Prostate gland (tissue), 2 donors: ENCODE measurements around the gene RER1. TPM values are rescaled to one million over a fixed set of nuclear protein-coding genes. Genes with fewer than 3 reads are reported as not detected.

Experiments used
- DNase-seq: peaks from one replicate; pipeline ENCODE4 v3.0.0-alpha.2; 2019; ENCODE audit warnings: low spot score
- H3K27ac ChIP-seq, 2 donors: fragments of 200-600 bp; sonication (generic); 2 replicates each; pipeline ENCODE4 v1.5.1; 2017 to 2019
- H3K27me3 ChIP-seq: fragments of 200-600 bp; sonication (generic); replicated peaks from 2 replicates; pipeline ENCODE4 v1.5.1; 2019; ENCODE audit not compliant: insufficient read depth
- H3K36me3 ChIP-seq, 2 donors: fragments of 200-600 bp; sonication (generic); 1 replicate in 1 of 2; 2 replicates in 1 of 2; pipeline versions ENCODE4 v1.5.1 to v1.8.1; 2017 to 2019
- H3K4me1 ChIP-seq: fragments of 200-600 bp; sonication (generic); replicated peaks from 2 replicates; pipeline ENCODE4 v1.5.1; 2019
- H3K4me3 ChIP-seq, 2 donors: fragments of 200-600 bp; sonication (generic); 2 replicates each; pipeline ENCODE4 v1.5.1; 2017 to 2019
- H3K9me3 ChIP-seq: fragments of 200-600 bp; sonication (generic); 2 replicates; pipeline ENCODE4 v1.5.1; 2017
- POLR2A ChIP-seq: fragments of 450-650 bp; IDR thresholded peaks from one replicate; pipeline ENCODE4 v1.6.1; 2016; ENCODE audit warnings: antibody characterized with exemption, mild to moderate bottlenecking
- POLR2AphosphoS5 ChIP-seq: sonication (generic); formaldehyde crosslinking; IDR thresholded peaks from one replicate; pipeline ENCODE4 v1.6.1; 2017; ENCODE audit warnings: antibody characterized with exemption
- WGBS: methylation state at CpG from one replicate; pipeline ENCODE4 v1.1.5; 2018; 5-methylcytosine and 5-hydroxymethylcytosine counted together
- intact Hi-C: fragments of 100-400 bp; cut with DNase I; formaldehyde crosslinking; loops from one replicate; pipeline ENCODE4 v1.14.2; 2022
- total RNA-seq, 2 donors: library from RNA; depleted of rRNA; stranded (reverse); fragments of >200 nt; gene quantifications; one replicate each; pipeline ENCODE4 v1.1.0, GENCODE V29; 2016
- TF ChIP-seq, protein P1 (sequence below), 4 experiments: fragments of 200-600 bp in 2 of 4; fragments of 450-650 bp in 2 of 4; sonication (generic) in 2 of 4; IDR thresholded peaks; 1 replicate in 3 of 4; 2 replicates in 1 of 4; pipeline ENCODE4 v1.5.1; 2016 to 2019; ENCODE audit warnings: antibody characterized with exemption in 4 of 4, mild to moderate bottlenecking in 2 of 4, moderate library complexity in 2 of 4

RER1 gene
- total RNA-seq, 2 donors from 2014 or later: 86.1 to 97.0 TPM

DNA sequence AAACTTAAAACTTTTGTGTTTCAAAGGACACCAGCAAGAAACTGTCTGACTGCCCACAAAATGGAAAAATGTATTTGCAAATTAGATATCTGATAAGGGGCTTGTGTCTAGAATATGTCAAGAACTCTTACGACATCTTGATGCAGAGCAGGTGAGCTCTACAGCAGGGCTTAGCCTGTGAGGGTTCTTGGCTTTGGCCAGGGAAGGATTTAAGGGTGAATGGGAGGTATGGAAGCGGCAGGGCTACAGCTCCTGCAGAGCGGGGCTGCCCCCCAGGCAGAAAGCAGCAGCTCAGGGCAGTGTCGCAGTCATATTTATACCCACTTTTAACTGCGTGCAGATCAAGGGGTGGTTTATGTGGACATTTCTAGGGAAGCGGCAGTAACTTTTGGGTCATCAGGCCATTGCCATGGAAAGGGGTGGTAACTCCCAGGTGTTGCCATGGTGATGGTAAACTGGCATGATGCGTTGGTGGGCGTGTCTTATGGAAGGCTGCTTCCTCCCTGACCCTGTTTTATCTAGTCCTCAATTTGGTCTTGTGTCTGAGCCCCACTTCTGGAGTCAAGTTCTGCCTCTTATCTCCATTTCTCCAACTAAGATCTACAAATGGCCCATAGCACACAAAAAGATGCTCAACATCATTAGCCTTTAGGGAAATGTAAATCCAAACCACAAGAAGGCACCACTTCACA lies 23.4 kb upstream of the RER1 start:
- Histone ChIP-seq H3K4me1 (no peaks in the 10 kb centered on the region), H3K27me3 (no peaks in the 10 kb centered on the region), H3K4me3 (no peak overlapping the region), H3K27ac (no peak overlapping the region), H3K36me3 (no peaks in the 10 kb centered on the region), H3K9me3 (no peaks in the 10 kb centered on the region)
- DNase-seq: no peak
- intact Hi-C loops: no loop called here
- 88% methylated on average over 8 of the region's 8 CpGs for WGBS
- TF ChIP-seq POLR2A (no peak), POLR2AphosphoS5 (no peak)
- TF ChIP-seq, protein P1, sequence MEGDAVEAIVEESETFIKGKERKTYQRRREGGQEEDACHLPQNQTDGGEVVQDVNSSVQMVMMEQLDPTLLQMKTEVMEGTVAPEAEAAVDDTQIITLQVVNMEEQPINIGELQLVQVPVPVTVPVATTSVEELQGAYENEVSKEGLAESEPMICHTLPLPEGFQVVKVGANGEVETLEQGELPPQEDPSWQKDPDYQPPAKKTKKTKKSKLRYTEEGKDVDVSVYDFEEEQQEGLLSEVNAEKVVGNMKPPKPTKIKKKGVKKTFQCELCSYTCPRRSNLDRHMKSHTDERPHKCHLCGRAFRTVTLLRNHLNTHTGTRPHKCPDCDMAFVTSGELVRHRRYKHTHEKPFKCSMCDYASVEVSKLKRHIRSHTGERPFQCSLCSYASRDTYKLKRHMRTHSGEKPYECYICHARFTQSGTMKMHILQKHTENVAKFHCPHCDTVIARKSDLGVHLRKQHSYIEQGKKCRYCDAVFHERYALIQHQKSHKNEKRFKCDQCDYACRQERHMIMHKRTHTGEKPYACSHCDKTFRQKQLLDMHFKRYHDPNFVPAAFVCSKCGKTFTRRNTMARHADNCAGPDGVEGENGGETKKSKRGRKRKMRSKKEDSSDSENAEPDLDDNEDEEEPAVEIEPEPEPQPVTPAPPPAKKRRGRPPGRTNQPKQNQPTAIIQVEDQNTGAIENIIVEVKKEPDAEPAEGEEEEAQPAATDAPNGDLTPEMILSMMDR (IDR thresholded peaks at IDR 0.05): no peak

DNA sequence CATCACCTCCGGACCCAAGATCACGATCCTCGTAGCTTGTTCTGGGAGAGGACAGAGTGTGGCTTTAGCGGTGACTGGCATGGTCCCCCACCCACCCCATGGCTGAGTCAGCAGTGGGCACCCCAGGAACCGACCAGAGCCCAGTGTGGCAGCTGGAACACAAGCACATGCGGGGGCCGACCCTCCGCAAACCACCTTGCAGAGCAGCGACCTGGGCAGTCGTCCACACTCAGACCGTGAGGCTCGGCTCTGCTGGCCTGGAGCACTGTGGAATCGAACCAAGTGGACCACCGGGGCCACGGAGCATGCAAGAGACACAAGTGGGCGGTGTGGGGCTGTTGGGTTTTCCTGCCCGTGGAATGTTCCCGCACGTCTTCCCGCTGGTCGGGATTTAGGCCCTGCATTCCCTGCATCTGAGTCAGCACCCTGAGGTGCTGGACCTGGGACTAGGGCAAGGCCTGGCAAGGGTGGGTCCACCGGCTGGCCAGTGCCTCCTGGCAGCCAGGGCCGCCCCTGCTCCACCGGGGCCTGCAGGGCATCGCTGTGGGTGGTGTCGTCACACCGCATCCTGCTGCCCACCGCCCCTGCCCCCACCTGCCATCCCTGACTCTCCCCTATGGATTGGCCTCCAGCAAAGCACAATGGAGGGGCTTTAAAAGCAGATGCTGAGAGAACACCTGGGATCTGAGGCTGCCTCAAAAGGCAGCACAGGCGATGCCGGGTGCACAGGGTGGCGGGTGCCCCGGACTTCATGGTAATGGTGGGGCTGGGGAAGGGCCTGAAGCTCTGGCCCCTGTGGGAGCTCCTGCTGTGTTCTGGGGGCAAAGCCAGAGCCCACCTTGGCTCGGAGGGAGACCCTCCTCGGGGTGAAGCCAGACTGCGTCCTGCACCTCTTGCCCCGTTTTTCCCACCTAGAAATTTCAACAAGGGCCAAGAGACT lies 18.8 kb upstream of the RER1 start:
- TF ChIP-seq, protein P1 (IDR thresholded peaks at IDR 0.05): no peak
- TF ChIP-seq POLR2AphosphoS5 (no peak), POLR2A (no peak)
- no peaks in the 10 kb centered on the region for H3K36me3 ChIP-seq
- intact Hi-C loops: no loop called here
- no peaks in the 10 kb centered on the region for H3K9me3 ChIP-seq
- no peak overlapping the region for H3K4me3 ChIP-seq
- DNase-seq: no peak
- H3K4me1 ChIP-seq: no peaks in the 10 kb centered on the region
- no peak overlapping the region for H3K27ac ChIP-seq
- 91% methylated on average over 36 of the region's 36 CpGs for WGBS
- no peaks in the 10 kb centered on the region for H3K27me3 ChIP-seq

DNA sequence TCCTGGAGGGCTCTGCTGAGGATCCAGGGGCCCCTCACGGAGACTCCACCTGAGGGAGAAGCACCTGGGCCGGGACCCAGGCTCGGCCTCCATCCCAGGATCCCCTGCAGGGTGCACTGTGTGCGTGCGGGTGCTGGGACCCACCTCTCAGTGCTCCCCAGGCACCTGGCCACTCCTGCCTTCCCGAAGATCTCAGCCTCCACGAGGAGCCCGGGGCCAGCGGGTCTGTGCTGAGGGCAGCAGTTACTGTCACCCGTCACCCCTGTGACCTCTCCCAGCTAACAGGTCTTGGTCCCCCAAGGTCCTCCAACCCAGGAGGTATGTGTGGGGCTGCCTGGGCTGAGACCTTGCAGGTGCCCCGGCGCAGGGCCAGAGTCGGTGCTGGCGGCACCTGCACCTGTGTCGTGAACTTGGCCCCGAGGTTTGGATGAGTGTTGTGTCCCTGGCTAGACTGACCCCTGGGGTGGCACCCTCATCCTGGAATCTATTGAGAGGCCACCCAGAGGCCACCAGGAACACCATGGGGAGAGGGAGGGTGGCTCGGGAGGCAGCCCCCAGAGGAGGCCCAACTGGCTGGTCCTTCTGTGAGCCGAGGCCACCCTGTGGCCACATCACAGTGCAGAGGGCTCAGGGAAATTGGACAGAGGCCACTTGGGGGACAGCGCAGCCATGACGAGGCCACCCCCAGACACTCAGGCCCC lies 17.9 kb upstream of the RER1 start:
- Histone ChIP-seq H3K36me3 (no peaks in the 10 kb centered on the region), H3K9me3 (no peaks in the 10 kb centered on the region), H3K27me3 (no peaks in the 10 kb centered on the region), H3K27ac (no peak overlapping the region), H3K4me3 (no peak overlapping the region), H3K4me1 (no peaks in the 10 kb centered on the region)
- TF ChIP-seq, protein P1 (IDR thresholded peaks at IDR 0.05): no peak
- TF ChIP-seq POLR2AphosphoS5 (no peak), POLR2A (no peak)
- DNase-seq: no peak
- 92% methylated on average over 18 of the region's 20 CpGs for WGBS
- intact Hi-C loops: no loop called here

DNA sequence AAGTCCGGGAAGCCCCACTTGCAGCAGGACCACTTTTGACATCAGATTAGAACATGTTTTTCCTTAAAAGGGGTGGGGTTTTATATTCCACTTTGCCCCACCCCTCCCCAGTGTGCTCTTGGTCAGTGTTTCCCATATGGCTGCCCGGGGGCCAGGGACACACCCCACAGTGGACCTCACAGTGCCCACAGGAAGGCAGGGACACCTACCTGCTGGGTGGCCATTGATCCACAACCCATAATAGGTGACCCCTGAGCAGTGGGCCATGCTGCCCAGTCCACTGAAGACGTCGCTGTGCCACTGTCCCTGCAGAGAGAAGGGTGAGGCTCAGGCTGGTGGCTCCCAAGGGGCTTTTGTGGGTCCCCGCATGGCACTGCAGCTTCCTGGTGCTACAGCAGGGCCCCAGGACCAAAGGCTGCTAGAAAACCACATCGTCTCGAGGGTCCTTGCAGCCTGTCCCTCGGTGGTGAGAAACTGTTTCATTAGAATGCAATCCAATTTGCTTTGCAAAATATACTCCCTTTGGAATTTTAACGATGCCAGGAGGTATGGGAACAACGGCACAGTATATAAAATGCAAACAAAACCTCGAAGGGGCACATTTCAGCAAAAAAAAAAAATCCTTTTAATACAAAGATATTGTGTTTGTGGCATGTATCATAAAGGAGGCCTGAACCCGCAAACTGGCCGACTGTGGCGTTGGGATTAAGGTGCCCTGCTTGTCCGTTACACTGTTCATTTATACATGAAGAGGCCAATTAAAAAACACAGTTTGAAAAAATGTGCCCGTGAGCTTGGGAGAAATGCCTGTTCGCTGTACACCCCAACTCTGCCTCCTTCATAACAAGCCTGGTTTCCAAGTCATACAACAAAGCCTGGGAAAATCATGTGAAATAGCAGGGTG lies 17.1 kb upstream of the RER1 start:
- DNase-seq: no peak
- Histone ChIP-seq H3K27me3 (no peaks in the 10 kb centered on the region), H3K4me3 (no peak overlapping the region), H3K36me3 (no peaks in the 10 kb centered on the region), H3K4me1 (no peaks in the 10 kb centered on the region), H3K27ac (no peak overlapping the region), H3K9me3 (no peaks in the 10 kb centered on the region)
- whole genome bisulfite sequencing: 72% methylated on average over 17 of the region's 17 CpGs
- intact Hi-C loops: no loop called here
- TF ChIP-seq, protein P1 (IDR thresholded peaks at IDR 0.05): no peak
- TF ChIP-seq POLR2AphosphoS5 (no peak), POLR2A (no peak)
